H9 (cell line): ENCODE measurements around the gene RBM12. TPM values are rescaled to one million over a fixed set of nuclear protein-coding genes. Genes with fewer than 3 reads are reported as not detected.
A peak's percentile ranks its signal among the peaks of the same experiment; 100 is the strongest.

Experiments used
- DNase-seq: peaks from one replicate; pipeline ENCODE4 v3.0.0-alpha.2; 2017
- H2AFZ ChIP-seq: one replicate; pipeline ENCODE4 v1.6.1; 2013; ENCODE audit warnings: mild to moderate bottlenecking, low read length, control low read depth, moderate library complexity
- H2AK5ac ChIP-seq: 2 replicates; pipeline ENCODE4 v1.6.1; 2013; ENCODE audit warnings: low read length, control low read depth, mixed read lengths; ENCODE audit not compliant: insufficient read length
- H2BK120ac ChIP-seq: one replicate; pipeline ENCODE4 v1.6.1; 2013; ENCODE audit warnings: low read depth, mild to moderate bottlenecking, low read length, control low read depth, inconsistent platforms; ENCODE audit not compliant: poor library complexity, severe bottlenecking
- H2BK12ac ChIP-seq: 2 replicates; pipeline ENCODE4 v1.6.1; 2013; ENCODE audit warnings: low read length, control low read depth, mixed read lengths, low read depth; ENCODE audit not compliant: insufficient read length
- H2BK15ac ChIP-seq: 2 replicates; pipeline ENCODE4 v1.6.1; 2013; ENCODE audit warnings: low read depth, low read length, control low read depth
- H2BK20ac ChIP-seq: one replicate; pipeline ENCODE4 v1.6.1; 2013; ENCODE audit warnings: low read depth, mild to moderate bottlenecking, low read length, control low read depth, inconsistent platforms; ENCODE audit not compliant: poor library complexity, severe bottlenecking
- H2BK5ac ChIP-seq: 2 replicates; pipeline ENCODE4 v1.6.1; 2013; ENCODE audit warnings: low read length, control low read depth, mixed read lengths; ENCODE audit not compliant: insufficient read length
- H3K14ac ChIP-seq: 2 replicates; pipeline ENCODE4 v1.6.1; 2013; ENCODE audit warnings: low read length, control low read depth; ENCODE audit not compliant: insufficient read depth
- H3K18ac ChIP-seq: 2 replicates; pipeline ENCODE4 v1.6.1; 2013; ENCODE audit warnings: low read depth, mild to moderate bottlenecking, mixed read lengths, low read length, control low read depth; ENCODE audit not compliant: insufficient read length
- H3K23ac ChIP-seq: 2 replicates; pipeline ENCODE4 v1.6.1; 2013; ENCODE audit warnings: low read length, control low read depth, mixed read lengths, low read depth; ENCODE audit not compliant: insufficient read length
- H3K23me2 ChIP-seq: 2 replicates; pipeline ENCODE4 v1.6.1; 2013; ENCODE audit warnings: low read depth, mild to moderate bottlenecking, mixed read lengths, low read length, control low read depth; ENCODE audit not compliant: insufficient read length, poor library complexity, severe bottlenecking
- H3K27ac ChIP-seq: 2 replicates; pipeline ENCODE4 v1.5.1; 2013; ENCODE audit warnings: low read length, control low read depth, mixed read lengths, low read depth; ENCODE audit not compliant: insufficient read length
- H3K27me3 ChIP-seq: 2 replicates; pipeline ENCODE4 v1.6.1; 2013; ENCODE audit warnings: low read length, control low read depth, inconsistent platforms; ENCODE audit not compliant: insufficient read depth
- H3K4ac ChIP-seq: 2 replicates; pipeline ENCODE4 v1.6.1; 2013; ENCODE audit warnings: low read depth, mild to moderate bottlenecking, control low read depth, inconsistent platforms, low read length, moderate library complexity
- H3K4me1 ChIP-seq: 2 replicates; pipeline ENCODE4 v1.6.1; 2013; ENCODE audit warnings: low read length, control low read depth, inconsistent platforms; ENCODE audit not compliant: insufficient read depth
- H3K4me2 ChIP-seq: 2 replicates; pipeline ENCODE4 v1.6.1; 2013; ENCODE audit warnings: low read length, control low read depth, mixed read lengths; ENCODE audit not compliant: insufficient read length, insufficient read depth
- H3K56ac ChIP-seq: 2 replicates; pipeline ENCODE4 v1.6.1; 2013; ENCODE audit warnings: low read depth, mild to moderate bottlenecking, mixed read lengths, low read length, control low read depth; ENCODE audit not compliant: insufficient read length
- H3K79me1 ChIP-seq: 2 replicates; pipeline ENCODE4 v1.6.1; 2013; ENCODE audit warnings: low read depth, mild to moderate bottlenecking, moderate library complexity, low read length, control low read depth, inconsistent platforms; ENCODE audit not compliant: insufficient read depth, poor library complexity, severe bottlenecking
- H3K79me2 ChIP-seq: 2 replicates; pipeline ENCODE4 v1.6.1; 2013; ENCODE audit warnings: low read length, control low read depth, inconsistent platforms; ENCODE audit not compliant: insufficient read depth
- H3K9ac ChIP-seq: 2 replicates; pipeline ENCODE4 v1.6.1; 2013; ENCODE audit warnings: low read length, control low read depth, mixed read lengths; ENCODE audit not compliant: insufficient read length; ENCODE audit errors: extremely low read depth
- H3K9me3 ChIP-seq: one replicate; pipeline ENCODE4 v1.6.1; 2013; ENCODE audit warnings: low read depth, low read length, inconsistent platforms; ENCODE audit not compliant: control insufficient read depth
- H3T11ph ChIP-seq: one replicate; pipeline ENCODE4 v1.6.1; 2013; ENCODE audit warnings: mild to moderate bottlenecking, low read length, control low read depth, inconsistent platforms
- H4K20me1 ChIP-seq: one replicate; pipeline ENCODE4 v1.6.1; 2013; ENCODE audit not compliant: control insufficient read depth, insufficient read length, insufficient read depth
- H4K5ac ChIP-seq: 2 replicates; pipeline ENCODE4 v1.6.1; 2013; ENCODE audit warnings: low read depth, mild to moderate bottlenecking, mixed read lengths, low read length, control low read depth; ENCODE audit not compliant: insufficient read length
- H4K8ac ChIP-seq: replicated peaks from 2 replicates; pipeline ENCODE4 v1.6.1; 2013; ENCODE audit warnings: low read length, control low read depth, mixed read lengths, low read depth; ENCODE audit not compliant: insufficient read length
- H4K91ac ChIP-seq: 2 replicates; pipeline ENCODE4 v1.6.1; 2013; ENCODE audit warnings: low read depth, mild to moderate bottlenecking, moderate library complexity, mixed read lengths, low read length, control low read depth; ENCODE audit not compliant: insufficient read length
- H3K27ac Mint-ChIP-seq, 3 experiments: 2 replicates in 2 of 3; 3 replicates in 1 of 3; pipeline ENCODE4 v1.8.0; 2020 to 2021; ENCODE audit warnings: mixed read lengths in 3 of 3, mild to moderate bottlenecking in 1 of 3, moderate library complexity in 1 of 3
- H3K27me3 Mint-ChIP-seq: 2 replicates; pipeline ENCODE4 v1.8.0; 2021; ENCODE audit warnings: low read depth, mild to moderate bottlenecking, moderate library complexity, mixed read lengths
- H3K36me3 Mint-ChIP-seq, 3 experiments: 2 replicates in 2 of 3; 3 replicates in 1 of 3; pipeline ENCODE4 v1.8.0; 2020 to 2021; ENCODE audit warnings: low read depth in 3 of 3, mixed read lengths in 3 of 3; ENCODE audit not compliant: insufficient read depth in 1 of 3
- H3K4me1 Mint-ChIP-seq, 2 experiments: 2 replicates each; pipeline ENCODE4 v1.8.0; 2020; ENCODE audit warnings: mixed read lengths in 2 of 2
- H3K4me3 Mint-ChIP-seq, 2 experiments: 2 replicates in 1 of 2; 3 replicates in 1 of 2; pipeline ENCODE4 v1.8.0; 2020 to 2021; ENCODE audit warnings: mild to moderate bottlenecking in 2 of 2, mixed read lengths in 2 of 2, moderate library complexity in 1 of 2
- H3K9me3 Mint-ChIP-seq, 2 experiments: 2 replicates in 1 of 2; 3 replicates in 1 of 2; pipeline ENCODE4 v1.8.0; 2020; ENCODE audit warnings: mild to moderate bottlenecking in 2 of 2, mixed read lengths in 2 of 2, moderate library complexity in 1 of 2
- WGBS: extraction: QIAGEN DNeasy Blood & Tissue Kit; methylation state at CpG from one replicate; pipeline ENCODE4 v1.1.7; 2013; ENCODE audit warnings: missing lambda C conversion rate, low lambda C conversion rate, mixed read lengths; ENCODE audit not compliant: insufficient read length; ENCODE audit errors: extremely low coverage; 5-methylcytosine and 5-hydroxymethylcytosine counted together
- total RNA-seq: library from RNA; stranded (reverse); gene quantifications from 2 replicates; pipeline ENCODE4 v1.2.1, GENCODE V29; 2021
- TF ChIP-seq, protein P1 (sequence below): fragments of 200-600 bp; sonication (generic); conservative IDR thresholded peaks from 3 replicates; pipeline ENCODE4 v1.8.0; 2021; ENCODE audit warnings: antibody characterized with exemption, mild to moderate bottlenecking

RBM12 gene
- total RNA-seq, 1 experiment from 2014 or later: 260 TPM

DNA sequence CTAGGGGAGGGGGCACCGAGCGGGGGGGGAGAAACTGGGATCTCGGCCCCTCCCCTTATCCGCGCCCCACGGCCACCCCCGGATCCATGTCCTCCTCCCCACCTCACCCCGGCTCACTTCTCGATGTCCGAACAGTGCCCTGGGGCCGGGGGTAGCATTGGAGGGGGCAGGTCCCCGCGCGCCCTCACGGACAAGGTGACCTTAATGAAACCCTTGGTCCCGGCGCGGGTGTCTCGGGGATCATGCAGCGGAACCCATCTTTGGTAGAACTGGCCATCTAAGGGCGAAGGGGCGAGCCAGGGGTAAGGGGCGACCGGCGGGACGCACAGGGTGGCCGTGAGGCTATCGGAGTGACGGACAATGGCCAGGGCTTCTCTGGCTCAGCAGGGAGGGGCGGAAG, 62.7 kb downstream of the RBM12 start:
- Histone ChIP-seq H4K8ac (no peak overlapping the region), H3K27ac (no peak overlapping the region), H3K79me1 (no peaks in the 10 kb centered on the region), H4K20me1 (no peaks in the 10 kb centered on the region), H3K27me3 (peaks cover 12% of the 10 kb centered on the region; the same call in 1 of the 2 replicates), H3K14ac (peak overlapping the region; percentile 17; the same call in 1 of the 2 replicates), H3K9ac (no peak overlapping the region), H4K5ac (no peak overlapping the region), H3K23me2 (peaks cover 16% of the 10 kb centered on the region), H2BK20ac (no peak overlapping the region), H3K4ac (no peak overlapping the region), H3K4me1 (no peaks in the 10 kb centered on the region), H3K79me2 (no peaks in the 10 kb centered on the region), H3T11ph (no peak overlapping the region), H2BK120ac (no peak overlapping the region), H3K23ac (no peak overlapping the region), H3K56ac (no peak overlapping the region), H2BK15ac (no peak overlapping the region), H4K91ac (no peak overlapping the region), H2AFZ (no peak overlapping the region), H2AK5ac (no peak overlapping the region), H2BK5ac (no peak overlapping the region), H3K9me3 (no peaks in the 10 kb centered on the region), H3K4me2 (peak overlapping the region; percentile 81), H3K18ac (no peak overlapping the region), H2BK12ac (no peak overlapping the region)
- TF ChIP-seq, protein P1, sequence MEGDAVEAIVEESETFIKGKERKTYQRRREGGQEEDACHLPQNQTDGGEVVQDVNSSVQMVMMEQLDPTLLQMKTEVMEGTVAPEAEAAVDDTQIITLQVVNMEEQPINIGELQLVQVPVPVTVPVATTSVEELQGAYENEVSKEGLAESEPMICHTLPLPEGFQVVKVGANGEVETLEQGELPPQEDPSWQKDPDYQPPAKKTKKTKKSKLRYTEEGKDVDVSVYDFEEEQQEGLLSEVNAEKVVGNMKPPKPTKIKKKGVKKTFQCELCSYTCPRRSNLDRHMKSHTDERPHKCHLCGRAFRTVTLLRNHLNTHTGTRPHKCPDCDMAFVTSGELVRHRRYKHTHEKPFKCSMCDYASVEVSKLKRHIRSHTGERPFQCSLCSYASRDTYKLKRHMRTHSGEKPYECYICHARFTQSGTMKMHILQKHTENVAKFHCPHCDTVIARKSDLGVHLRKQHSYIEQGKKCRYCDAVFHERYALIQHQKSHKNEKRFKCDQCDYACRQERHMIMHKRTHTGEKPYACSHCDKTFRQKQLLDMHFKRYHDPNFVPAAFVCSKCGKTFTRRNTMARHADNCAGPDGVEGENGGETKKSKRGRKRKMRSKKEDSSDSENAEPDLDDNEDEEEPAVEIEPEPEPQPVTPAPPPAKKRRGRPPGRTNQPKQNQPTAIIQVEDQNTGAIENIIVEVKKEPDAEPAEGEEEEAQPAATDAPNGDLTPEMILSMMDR: no peak
- WGBS: no CpG with 5 or more reads among the region's 30 CpGs
- peaks cover 14 to 19% of the 10 kb centered on the region in 2 experiments for H3K4me1 Mint-ChIP-seq
- no peak for DNase-seq
- no peak overlapping the region for H3K27ac Mint-ChIP-seq
- H3K27me3 Mint-ChIP-seq: peaks cover 76% of the 10 kb centered on the region
- H3K4me3 Mint-ChIP-seq: peak overlapping the region; percentile 30 to 65; a peak in 4 of 5 replicates
- H3K36me3 Mint-ChIP-seq: no peaks in the 10 kb centered on the region; a peak in 1 of 7 replicates
- no peaks in the 10 kb centered on the region for H3K9me3 Mint-ChIP-seq
